PFSK-1 (cell line): ENCODE measurements around the gene NISCH.

ENCODE experiments used
- FOXP2 ChIP-seq: optimal IDR thresholded peaks from 2 replicates; pipeline ENCODE3; 2011; ENCODE audit warnings: borderline replicate concordance, control low read depth, inconsistent platforms; ENCODE audit not compliant: insufficient read depth; ENCODE audit errors: extremely low read length, extremely low read depth
- POLR2AphosphoS5 ChIP-seq: IDR thresholded peaks from 2 replicates; pipeline ENCODE4 v1.6.1; 2012; ENCODE audit warnings: low read depth, mild to moderate bottlenecking, control low read depth, low read length, moderate library complexity
- SIN3A ChIP-seq: IDR thresholded peaks from 2 replicates; pipeline ENCODE4 v1.6.1; 2012; ENCODE audit warnings: mild to moderate bottlenecking, low read length, moderate library complexity, borderline replicate concordance; ENCODE audit not compliant: insufficient read depth
- TAF1 ChIP-seq: IDR thresholded peaks from 2 replicates; pipeline ENCODE4 v1.6.1; 2012; ENCODE audit warnings: low read length, control low read depth, borderline replicate concordance; ENCODE audit not compliant: insufficient read depth
- TF ChIP-seq, protein P1 (sequence below), 2 experiments: IDR thresholded peaks; 2 replicates each; pipeline versions ENCODE4 v1.6.1 to v1.8.0; 2011 to 2012; ENCODE audit warnings: low read depth in 2 of 2, low read length in 2 of 2, control low read depth in 1 of 2, inconsistent platforms in 1 of 2, mild to moderate bottlenecking in 1 of 2, moderate library complexity in 1 of 2; ENCODE audit not compliant: insufficient read depth in 1 of 2

NISCH gene

GRCh38 chr3:52408466-52408865, 46.9 kb upstream of the NISCH start:
- TF ChIP-seq TAF1 (no peak), POLR2AphosphoS5 (no peak), FOXP2 (no peak), SIN3A (no peak)
- TF ChIP-seq, protein P1, sequence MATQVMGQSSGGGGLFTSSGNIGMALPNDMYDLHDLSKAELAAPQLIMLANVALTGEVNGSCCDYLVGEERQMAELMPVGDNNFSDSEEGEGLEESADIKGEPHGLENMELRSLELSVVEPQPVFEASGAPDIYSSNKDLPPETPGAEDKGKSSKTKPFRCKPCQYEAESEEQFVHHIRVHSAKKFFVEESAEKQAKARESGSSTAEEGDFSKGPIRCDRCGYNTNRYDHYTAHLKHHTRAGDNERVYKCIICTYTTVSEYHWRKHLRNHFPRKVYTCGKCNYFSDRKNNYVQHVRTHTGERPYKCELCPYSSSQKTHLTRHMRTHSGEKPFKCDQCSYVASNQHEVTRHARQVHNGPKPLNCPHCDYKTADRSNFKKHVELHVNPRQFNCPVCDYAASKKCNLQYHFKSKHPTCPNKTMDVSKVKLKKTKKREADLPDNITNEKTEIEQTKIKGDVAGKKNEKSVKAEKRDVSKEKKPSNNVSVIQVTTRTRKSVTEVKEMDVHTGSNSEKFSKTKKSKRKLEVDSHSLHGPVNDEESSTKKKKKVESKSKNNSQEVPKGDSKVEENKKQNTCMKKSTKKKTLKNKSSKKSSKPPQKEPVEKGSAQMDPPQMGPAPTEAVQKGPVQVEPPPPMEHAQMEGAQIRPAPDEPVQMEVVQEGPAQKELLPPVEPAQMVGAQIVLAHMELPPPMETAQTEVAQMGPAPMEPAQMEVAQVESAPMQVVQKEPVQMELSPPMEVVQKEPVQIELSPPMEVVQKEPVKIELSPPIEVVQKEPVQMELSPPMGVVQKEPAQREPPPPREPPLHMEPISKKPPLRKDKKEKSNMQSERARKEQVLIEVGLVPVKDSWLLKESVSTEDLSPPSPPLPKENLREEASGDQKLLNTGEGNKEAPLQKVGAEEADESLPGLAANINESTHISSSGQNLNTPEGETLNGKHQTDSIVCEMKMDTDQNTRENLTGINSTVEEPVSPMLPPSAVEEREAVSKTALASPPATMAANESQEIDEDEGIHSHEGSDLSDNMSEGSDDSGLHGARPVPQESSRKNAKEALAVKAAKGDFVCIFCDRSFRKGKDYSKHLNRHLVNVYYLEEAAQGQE (IDR thresholded peaks at IDR 0.05; ENCODE audit: insufficient read depth in 1 of 2, low read depth in 2 of 2, low read length in 2 of 2) = no peak

DNA sequence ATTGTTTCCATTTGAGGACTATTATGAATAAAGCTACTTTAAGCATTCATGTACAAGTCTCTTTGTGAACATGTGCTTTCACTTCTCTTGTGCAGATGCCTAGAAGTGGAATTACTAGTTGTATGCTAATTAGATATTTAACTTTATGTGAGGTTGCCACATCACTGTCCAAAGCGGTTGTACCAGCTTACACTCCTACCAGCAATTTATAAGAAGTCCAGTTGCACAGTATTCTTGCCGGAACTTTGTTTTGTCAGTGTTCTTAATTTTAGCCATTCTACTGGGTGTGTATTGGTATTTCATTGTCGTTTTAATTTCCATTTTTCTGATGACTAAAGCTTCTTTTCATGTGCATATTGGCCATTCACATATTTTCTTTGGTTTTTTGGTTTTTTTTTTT, 39.6 kb upstream of the NISCH start:
- TF ChIP-seq SIN3A (no peak), POLR2AphosphoS5 (no peak), TAF1 (no peak), FOXP2 (no peak)
- TF ChIP-seq, protein P1 (IDR thresholded peaks at IDR 0.05; ENCODE audit: insufficient read depth in 1 of 2, low read depth in 2 of 2, low read length in 2 of 2) = no peak

GRCh38 chr3:52420388-52420787, 35.0 kb upstream of the NISCH start:
- TF ChIP-seq SIN3A (no peak), FOXP2 (no peak), TAF1 (no peak), POLR2AphosphoS5 (no peak)
- TF ChIP-seq, protein P1 (IDR thresholded peaks at IDR 0.05; ENCODE audit: insufficient read depth in 1 of 2, low read depth in 2 of 2, low read length in 2 of 2) = no peak

GRCh38 chr3:52422669-52423068, 32.7 kb upstream of the NISCH start:
- TF ChIP-seq POLR2AphosphoS5 (no peak), FOXP2 (no peak)
- TF ChIP-seq, protein P1 (IDR thresholded peaks at IDR 0.05; ENCODE audit: insufficient read depth in 1 of 2, low read depth in 2 of 2, low read length in 2 of 2) = no peak

GRCh38 chr3:52423173-52423572, 32.2 kb upstream of the NISCH start:
- TF ChIP-seq POLR2AphosphoS5 = no peak
- TF ChIP-seq, protein P1 (IDR thresholded peaks at IDR 0.05; ENCODE audit: insufficient read depth in 1 of 2, low read depth in 2 of 2, low read length in 2 of 2) = no peak
- no peak for TF ChIP-seq SIN3A
- no peak for TF ChIP-seq FOXP2
- no peak for TF ChIP-seq TAF1
